Mucosa of descending colon (tissue), 3 donors: ENCODE data around the gene BRS3. TPM values are rescaled to one million over a fixed set of nuclear protein-coding genes. Genes with fewer than 3 reads are reported as not detected.

Experiments used
- total RNA-seq, 3 donors: library from RNA; stranded (reverse); fragmentation: NEBNext Ultra II Directional in 2 of 3; extraction: Animal tissue kit (Norgen Biotek cat#: 25700) in 2 of 3; gene quantifications; one replicate each; pipeline versions ENCODE4 v1.2.1 to v1.2.4, GENCODE V29; 2021 to 2023
- donor health status: DM: no; HTN: no; CAD: no; lungs with moderate emphysema.
- donor health status: DM: no; HTN: no; CAD: no.
- donor health status: DM: no; HTN: yes; CAD: no.

Gene BRS3
- total RNA-seq, 3 donors from 2014 or later: not detected

Other genes with a start within 250 kb of the BRS3 start
- 10 to 100 TPM in 1 of 3 donors, 1 to 10 TPM in 2; 2.8 to 11.1 (median 4.4) TPM for gene MAP7D3, start 236.5 kb upstream of the BRS3 start, total RNA-seq
- gene ADGRG4, start 187.0 kb upstream of the BRS3 start, total RNA-seq: under 1 TPM in 2 of 3 donors, not detected in 1; 0.03 TPM
- gene HTATSF1, start 9.6 kb downstream of the BRS3 start, total RNA-seq: 10 to 100 TPM; 28.1 to 35.8 (median 29.2) TPM
- not detected for gene VGLL1, start 44.3 kb downstream of the BRS3 start, total RNA-seq
- gene CD40LG, start 160.2 kb downstream of the BRS3 start, total RNA-seq: under 1 TPM; 0.22 to 0.43 (median 0.23) TPM